ENCODE results near the gene COG3. TPM values are rescaled to one million over a fixed set of nuclear protein-coding genes. Genes with fewer than 3 reads are reported as not detected.

Gene COG3
- polyA plus RNA-seq, 3 donors: 12.3 to 25.3 (median 12.9) TPM

GRCh38 chr13:45473627-45474026 is 8.9 kb downstream of the COG3 start:
- Histone ChIP-seq H3K9ac (ENCODE audit: insufficient read depth, low read length, poor library complexity, severe bottlenecking) (no peak overlapping the region), H3K27ac (ENCODE audit: low read depth in 1 of 2, low read length in 2 of 2) (no peak overlapping the region), H3K36me3 (replicated peaks in 1 of 2; ENCODE audit: control insufficient read depth in 1 of 2, insufficient read depth in 2 of 2, low read length in 2 of 2) (peaks cover 17 to 30% of the 10 kb centered on the region in 2 donors), H3K4me2 (replicated peaks; ENCODE audit: extremely low read depth, low read length, poor library complexity, severe bottlenecking) (no peak overlapping the region), H3K4me3 (replicated peaks in 1 of 3; ENCODE audit: low read depth in 2 of 3, low read length in 3 of 3) (no peak overlapping the region), H3K4me1 (ENCODE audit: control insufficient read depth in 1 of 2, insufficient read depth in 2 of 2, low read length in 2 of 2) (no peaks in the 10 kb centered on the region), H2AFZ (ENCODE audit: insufficient read depth, low read depth, low read length, poor library complexity, severe bottlenecking) (no peak overlapping the region), H3K79me2 (ENCODE audit: insufficient read depth, low read length) (peaks cover 82% of the 10 kb centered on the region), H3K27me3 (ENCODE audit: control insufficient read depth in 2 of 2, insufficient read depth in 2 of 2, low read length in 2 of 2) (no peaks in the 10 kb centered on the region), H3K9me3 (replicated peaks in 1 of 2; ENCODE audit: control insufficient read depth in 1 of 2, insufficient read depth in 1 of 2, low read length in 2 of 2) (no peaks in the 10 kb centered on the region), H4K20me1 (ENCODE audit: insufficient read depth, low read length) (peaks cover 85% of the 10 kb centered on the region)
- Mint-ChIP-seq H3K9me3 (peaks cover 0 to 2% (median 0%) of the 10 kb centered on the region in 7 donors), H3K27me3 (ENCODE audit: low read depth in 3 of 3) (no peaks in the 10 kb centered on the region), H3K27ac (no peak overlapping the region), H3K4me3 (no peak overlapping the region), H3K36me3 (peaks cover 16 to 33% of the 10 kb centered on the region in 2 donors), H3K4me1 (peaks cover 16% of the 10 kb centered on the region)
- intact Hi-C loops (cut with micrococcal nuclease): no loop called here
- 40% methylated on average over 1 of the region's 2 CpGs for WGBS (ENCODE audit: insufficient coverage)
- DNase-seq: no peak
- TF ChIP-seq CTCF (IDR thresholded peaks at IDR 0.05): no peak

GRCh38 chr13:45474584-45475454 is 10.1 kb downstream of the COG3 start:
- H3K27ac Mint-ChIP-seq: peak overlapping the region in 1 of 7 donors; percentile 18
- peaks cover 25 to 42% of the 10 kb centered on the region in 2 donors for H3K36me3 ChIP-seq (replicated peaks in 1 of 2; ENCODE audit: control insufficient read depth in 1 of 2, insufficient read depth in 2 of 2, low read length in 2 of 2)

More at GRCh38 chr13:45474584-45475454, 10.1 kb downstream of the COG3 start:
- H3K4me1 Mint-ChIP-seq: peaks cover 12% of the 10 kb centered on the region
- peaks cover 70% of the 10 kb centered on the region for H3K79me2 ChIP-seq (ENCODE audit: insufficient read depth, low read length)
- intact Hi-C loops (cut with micrococcal nuclease): no loop called here
- H3K9me3 Mint-ChIP-seq: peaks cover 0 to 2% (median 0%) of the 10 kb centered on the region in 7 donors
- no peak overlapping the region for H3K4me3 Mint-ChIP-seq
- H2AFZ ChIP-seq (ENCODE audit: insufficient read depth, low read depth, low read length, poor library complexity, severe bottlenecking): no peak overlapping the region
- DNase-seq: no peak
- TF ChIP-seq CTCF (IDR thresholded peaks at IDR 0.05): no peak
- no peaks in the 10 kb centered on the region for H3K4me1 ChIP-seq (ENCODE audit: control insufficient read depth in 1 of 2, insufficient read depth in 2 of 2, low read length in 2 of 2)
- H3K36me3 Mint-ChIP-seq: peaks cover 24 to 43% of the 10 kb centered on the region in 2 donors
- no peaks in the 10 kb centered on the region for H3K27me3 ChIP-seq (ENCODE audit: control insufficient read depth in 2 of 2, insufficient read depth in 2 of 2, low read length in 2 of 2)
- no peak overlapping the region for H3K4me2 ChIP-seq (replicated peaks; ENCODE audit: extremely low read depth, low read length, poor library complexity, severe bottlenecking)
- H3K27me3 Mint-ChIP-seq (ENCODE audit: low read depth in 3 of 3): no peaks in the 10 kb centered on the region
- H3K9ac ChIP-seq (ENCODE audit: insufficient read depth, low read length, poor library complexity, severe bottlenecking): no peak overlapping the region
- H3K4me3 ChIP-seq (replicated peaks in 1 of 3; ENCODE audit: low read depth in 2 of 3, low read length in 3 of 3): no peak overlapping the region
- WGBS (ENCODE audit: insufficient coverage): 100% methylated on average over 1 of the region's 3 CpGs
- H3K27ac ChIP-seq (ENCODE audit: low read depth in 1 of 2, low read length in 2 of 2): no peak overlapping the region
- peaks cover 78% of the 10 kb centered on the region for H4K20me1 ChIP-seq (ENCODE audit: insufficient read depth, low read length)
- H3K9me3 ChIP-seq (replicated peaks in 1 of 2; ENCODE audit: control insufficient read depth in 1 of 2, insufficient read depth in 1 of 2, low read length in 2 of 2): no peaks in the 10 kb centered on the region

Data from CD14-positive monocyte (primary cell).